ENCODE results near the gene FZD4. TPM values are rescaled to one million over a fixed set of nuclear protein-coding genes. Genes with fewer than 3 reads are reported as not detected.
A peak's percentile ranks its signal among the peaks of the same experiment; 100 is the strongest.

The FZD4 gene
- total RNA-seq, 2 experiments from 2014 or later, result 0.17 TPM; not detected in 1

DNA sequence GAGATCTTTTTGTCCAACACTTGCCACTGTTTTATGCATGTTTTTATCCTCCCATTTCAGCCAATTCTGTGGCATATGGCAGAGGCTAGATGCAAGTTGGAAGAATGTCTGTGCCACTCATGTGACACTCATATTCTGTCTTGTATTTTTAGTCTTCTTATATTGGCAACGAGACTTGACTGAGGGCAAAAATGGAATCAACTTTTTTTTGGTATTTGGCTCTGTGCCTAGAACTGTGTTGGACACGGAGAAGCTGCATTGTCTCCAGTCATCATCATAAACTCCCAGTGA, 1.7 kb upstream of the FZD4 start:
- H3K79me2 ChIP-seq (ENCODE audit: insufficient read depth, low read depth, low read length), result no peaks in the 10 kb centered on the region
- H3K27ac ChIP-seq (ENCODE audit: low read depth, low read length, poor library complexity, severe bottlenecking), result no peak overlapping the region
- DNase-seq (ENCODE audit: low spot score), result no peak
- no peaks in the 10 kb centered on the region for H3K9me3 ChIP-seq (ENCODE audit: low read length)
- H3K36me3 ChIP-seq (ENCODE audit: insufficient read depth, low read length), result no peaks in the 10 kb centered on the region
- no peaks in the 10 kb centered on the region for H3K9me2 ChIP-seq (ENCODE audit: insufficient read depth, low read length)
- BruUV-seq (replicated peaks), result no TSS peak
- peaks cover 4% of the 10 kb centered on the region for H3K4me1 ChIP-seq (ENCODE audit: insufficient read depth, low read length, poor library complexity, severe bottlenecking)
- CTCF ChIA-PET (ENCODE audit: unreplicated experiment), result no interaction called here
- H4K20me1 ChIP-seq (ENCODE audit: insufficient read depth, low read length), result no peaks in the 10 kb centered on the region
- no peak overlapping the region for H2AFZ ChIP-seq (ENCODE audit: low read length)
- no peak overlapping the region for H3K4me3 ChIP-seq (ENCODE audit: low read depth, low read length, poor library complexity, severe bottlenecking)
- intact Hi-C loops (cut with micrococcal nuclease; ENCODE audit: unreplicated experiment), result no loop called here
- TF ChIP-seq, protein P1, sequence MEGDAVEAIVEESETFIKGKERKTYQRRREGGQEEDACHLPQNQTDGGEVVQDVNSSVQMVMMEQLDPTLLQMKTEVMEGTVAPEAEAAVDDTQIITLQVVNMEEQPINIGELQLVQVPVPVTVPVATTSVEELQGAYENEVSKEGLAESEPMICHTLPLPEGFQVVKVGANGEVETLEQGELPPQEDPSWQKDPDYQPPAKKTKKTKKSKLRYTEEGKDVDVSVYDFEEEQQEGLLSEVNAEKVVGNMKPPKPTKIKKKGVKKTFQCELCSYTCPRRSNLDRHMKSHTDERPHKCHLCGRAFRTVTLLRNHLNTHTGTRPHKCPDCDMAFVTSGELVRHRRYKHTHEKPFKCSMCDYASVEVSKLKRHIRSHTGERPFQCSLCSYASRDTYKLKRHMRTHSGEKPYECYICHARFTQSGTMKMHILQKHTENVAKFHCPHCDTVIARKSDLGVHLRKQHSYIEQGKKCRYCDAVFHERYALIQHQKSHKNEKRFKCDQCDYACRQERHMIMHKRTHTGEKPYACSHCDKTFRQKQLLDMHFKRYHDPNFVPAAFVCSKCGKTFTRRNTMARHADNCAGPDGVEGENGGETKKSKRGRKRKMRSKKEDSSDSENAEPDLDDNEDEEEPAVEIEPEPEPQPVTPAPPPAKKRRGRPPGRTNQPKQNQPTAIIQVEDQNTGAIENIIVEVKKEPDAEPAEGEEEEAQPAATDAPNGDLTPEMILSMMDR (conservative IDR thresholded peaks at IDR 0.05; ENCODE audit: low read length), result no peak
- no peak for TF ChIP-seq EZH2phosphoT487 (IDR thresholded peaks at IDR 0.05; ENCODE audit: borderline replicate concordance, low read depth, low read length)
- POLR2A ChIA-PET, result interaction anchor here (0.6 to 1.8 kb wide), 3 partner anchors 30 to 478 kb away, joined by 3 to 4 read pairs (median 3); no protein-coding TSS in a partner anchor
- H3K4me2 ChIP-seq (ENCODE audit: low read length), result no peak overlapping the region

DNA sequence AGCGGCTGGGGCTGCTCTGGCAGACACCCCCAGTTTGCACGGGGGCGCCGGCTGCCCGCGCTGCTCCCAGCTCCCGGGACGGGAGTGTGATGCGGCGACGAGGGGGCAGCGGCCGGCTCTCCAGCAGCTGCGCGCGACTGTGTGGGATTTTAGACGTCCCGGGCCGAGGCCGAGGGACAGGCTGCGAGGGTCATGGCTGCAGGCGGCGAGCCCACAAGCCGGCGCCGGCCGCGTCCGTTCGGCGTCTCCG, 159 bp downstream of the FZD4 start:
- no peak overlapping the region for H3K4me3 ChIP-seq (ENCODE audit: low read depth, low read length, poor library complexity, severe bottlenecking)
- H4K20me1 ChIP-seq (ENCODE audit: insufficient read depth, low read length), result no peaks in the 10 kb centered on the region
- no peaks in the 10 kb centered on the region for H3K36me3 ChIP-seq (ENCODE audit: insufficient read depth, low read length)
- no peak overlapping the region for H3K27ac ChIP-seq (ENCODE audit: low read depth, low read length, poor library complexity, severe bottlenecking)
- no peaks in the 10 kb centered on the region for H3K9me3 ChIP-seq (ENCODE audit: low read length)
- H3K79me2 ChIP-seq (ENCODE audit: insufficient read depth, low read depth, low read length), result no peaks in the 10 kb centered on the region
- no peak overlapping the region for H2AFZ ChIP-seq (ENCODE audit: low read length)
- peaks cover 4% of the 10 kb centered on the region for H3K4me1 ChIP-seq (ENCODE audit: insufficient read depth, low read length, poor library complexity, severe bottlenecking)
- no peak for DNase-seq (ENCODE audit: low spot score)
- ChIA-PET CTCF (ENCODE audit: unreplicated experiment) (interaction anchor here (0.6 to 1.1 kb wide), 2 partner anchors 17 to 41 kb away, joined by 3 read pairs; no protein-coding TSS in a partner anchor), POLR2A (interaction anchor here (1.2 kb wide), 1 partner anchor 8 kb away, joined by 3 read pairs; no protein-coding TSS in a partner anchor)
- H3K9me2 ChIP-seq (ENCODE audit: insufficient read depth, low read length), result no peaks in the 10 kb centered on the region
- no peak for TF ChIP-seq EZH2phosphoT487 (IDR thresholded peaks at IDR 0.05; ENCODE audit: borderline replicate concordance, low read depth, low read length)
- TF ChIP-seq, protein P1 (conservative IDR thresholded peaks at IDR 0.05; ENCODE audit: low read length), result no peak
- peak overlapping the region; percentile 40; the same call in 1 of the 2 replicates for H3K4me2 ChIP-seq (ENCODE audit: low read length)
- intact Hi-C loops (cut with micrococcal nuclease; ENCODE audit: unreplicated experiment), result no loop called here
- no TSS peak for BruUV-seq (replicated peaks)

GRCh38 chr11:86954269-86955110, 705 bp downstream of the FZD4 start:
- Histone ChIP-seq H3K27ac (ENCODE audit: low read depth, low read length, poor library complexity, severe bottlenecking) (no peak overlapping the region), H3K36me3 (ENCODE audit: insufficient read depth, low read length) (no peaks in the 10 kb centered on the region), H2AFZ (ENCODE audit: low read length) (no peak overlapping the region), H3K9me2 (ENCODE audit: insufficient read depth, low read length) (no peaks in the 10 kb centered on the region), H3K4me1 (ENCODE audit: insufficient read depth, low read length, poor library complexity, severe bottlenecking) (peaks cover 4% of the 10 kb centered on the region), H3K4me2 (ENCODE audit: low read length) (peak overlapping the region; percentile 40; the same call in 1 of the 2 replicates), H4K20me1 (ENCODE audit: insufficient read depth, low read length) (no peaks in the 10 kb centered on the region), H3K79me2 (ENCODE audit: insufficient read depth, low read depth, low read length) (no peaks in the 10 kb centered on the region), H3K4me3 (ENCODE audit: low read depth, low read length, poor library complexity, severe bottlenecking) (no peak overlapping the region), H3K9me3 (ENCODE audit: low read length) (no peaks in the 10 kb centered on the region)
- intact Hi-C loops (cut with micrococcal nuclease; ENCODE audit: unreplicated experiment), result no loop called here
- no peak for TF ChIP-seq EZH2phosphoT487 (IDR thresholded peaks at IDR 0.05; ENCODE audit: borderline replicate concordance, low read depth, low read length)
- no TSS peak for BruUV-seq (replicated peaks)
- DNase-seq (ENCODE audit: low spot score), result no peak
- ChIA-PET CTCF (ENCODE audit: unreplicated experiment) (no interaction called here), POLR2A (interaction anchor here (1.2 kb wide), 1 partner anchor 8 kb away, joined by 3 read pairs; no protein-coding TSS in a partner anchor)

All from OCI-LY7 (cell line).